Stimulated activated naive CD8-positive, alpha-beta T cell treated with anti-CD3 and anti-CD28 coated beads, Interleukin-15, Interleukin-2, amounts not matched to agents 100 U/mL and 50 U/mL, for 24 hours (primary cell): ENCODE measurements around the gene SPRTN.

Source experiments
- ATAC-seq: fragments of 150-1000 bp; cut with Tn5 transposase; one replicate; pipeline ENCODE4 v1.10.0; 2021
- DNase-seq: peaks from one replicate; pipeline ENCODE4 v3.0.0; 2021

SPRTN gene

DNA sequence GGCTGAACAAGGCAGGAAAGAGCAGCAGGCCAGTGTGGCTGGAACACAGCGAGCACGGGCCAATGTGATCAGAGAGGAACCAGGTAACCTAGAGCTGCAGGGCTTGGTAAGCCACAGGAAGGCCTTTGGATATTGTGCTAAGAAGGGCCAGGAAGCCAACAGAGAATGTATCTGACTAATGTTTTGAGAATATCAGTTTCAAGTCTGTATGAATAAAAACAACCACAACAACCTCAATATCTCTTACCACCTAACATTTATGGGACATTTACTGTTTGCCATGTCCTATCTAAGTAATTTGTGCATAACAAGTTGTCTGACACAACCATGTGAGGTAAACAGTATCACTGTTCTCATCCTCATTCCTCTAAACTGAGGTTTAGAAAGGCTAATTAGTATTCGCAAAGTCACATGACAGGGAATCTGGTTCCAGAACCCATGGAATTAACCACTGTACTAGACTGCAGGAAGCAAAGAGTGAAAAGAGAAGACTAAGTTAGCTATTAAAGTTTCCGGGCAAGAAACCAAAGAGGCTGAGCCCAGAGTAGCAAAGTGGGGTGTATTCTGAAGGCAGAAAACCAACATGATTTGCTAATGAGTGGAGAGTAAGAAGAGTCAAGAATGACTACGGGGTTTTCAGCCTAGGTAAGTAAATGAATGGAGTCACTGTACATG is 38.9 kb downstream of the SPRTN start:
- peak; percentile 11 for DNase-seq
- peak; percentile 78 for ATAC-seq

DNA sequence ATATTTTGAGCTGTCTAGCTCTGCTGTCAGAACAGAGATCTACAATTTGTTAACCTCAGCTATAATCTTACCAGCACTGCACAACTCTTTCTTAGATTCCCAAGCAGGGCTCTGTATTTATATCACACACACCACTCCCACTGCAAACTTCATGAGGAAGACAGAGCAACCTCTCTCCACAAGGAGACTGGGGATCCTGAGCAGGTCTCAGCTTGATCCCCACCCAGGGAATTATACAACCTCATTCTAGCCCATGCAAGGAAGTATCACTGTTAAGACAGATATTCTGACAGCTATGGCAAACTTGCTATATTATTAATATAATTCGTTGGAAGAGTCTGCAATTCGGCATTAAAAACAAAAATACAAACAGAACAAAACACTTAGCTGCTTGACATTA is 43.6 kb downstream of the SPRTN start:
- no peak for ATAC-seq
- no peak for DNase-seq

DNA sequence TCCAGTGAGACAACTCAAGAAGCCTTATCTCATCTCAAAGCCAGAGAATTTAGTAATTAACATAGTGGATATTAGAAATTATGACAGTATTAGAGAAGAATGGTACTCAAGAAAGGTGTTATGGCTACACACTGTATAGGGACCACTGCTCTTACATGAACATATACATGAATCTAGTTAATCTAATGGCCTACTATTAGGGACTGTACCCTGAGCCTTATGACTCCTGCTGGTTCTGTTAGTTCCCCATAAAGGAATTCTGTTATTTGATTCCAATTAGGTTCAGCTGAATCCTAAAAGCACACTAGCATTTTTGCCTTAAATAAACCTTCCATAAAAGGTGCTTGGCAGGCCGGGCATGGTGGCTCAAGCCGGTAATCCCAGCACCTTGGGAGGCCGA is 44.3 kb downstream of the SPRTN start:
- DNase-seq (no peak), ATAC-seq (no peak)

DNA sequence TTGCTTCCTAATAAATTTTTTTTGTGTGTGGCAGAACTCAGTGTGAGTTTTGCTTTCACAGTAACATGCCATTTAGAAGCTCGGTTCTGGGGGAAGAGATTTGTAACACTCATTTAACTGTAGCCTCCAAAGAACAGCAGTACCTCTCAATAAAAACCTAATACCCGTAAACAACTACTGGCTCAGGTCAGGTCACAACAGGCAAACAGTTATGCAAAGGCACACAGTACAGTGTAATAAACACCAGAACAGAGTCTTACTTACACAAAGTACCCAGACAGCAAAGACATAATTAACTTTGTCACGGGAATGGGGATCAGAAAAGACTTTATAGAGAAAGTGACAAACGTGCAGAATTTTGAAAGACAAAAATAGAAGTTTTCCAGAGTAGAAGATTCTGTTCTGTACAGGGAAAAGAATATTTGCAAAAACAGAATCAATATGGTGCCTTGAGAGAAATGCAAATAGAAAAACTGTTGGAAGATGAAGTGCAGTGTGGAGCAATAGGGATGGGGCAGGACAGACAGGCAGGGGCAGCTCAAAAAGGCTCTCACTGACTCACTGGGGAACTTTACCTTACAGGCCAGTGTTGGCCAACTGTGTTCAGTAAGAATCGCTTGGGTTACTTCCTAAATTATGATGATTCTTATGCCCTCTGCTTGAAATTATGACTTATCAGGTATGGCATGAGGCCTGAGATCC is 45.2 kb downstream of the SPRTN start:
- ATAC-seq: no peak
- DNase-seq: no peak

GRCh38 chr1:231384696-231385415 is 46.8 kb downstream of the SPRTN start:
- DNase-seq (no peak), ATAC-seq (no peak)

DNA sequence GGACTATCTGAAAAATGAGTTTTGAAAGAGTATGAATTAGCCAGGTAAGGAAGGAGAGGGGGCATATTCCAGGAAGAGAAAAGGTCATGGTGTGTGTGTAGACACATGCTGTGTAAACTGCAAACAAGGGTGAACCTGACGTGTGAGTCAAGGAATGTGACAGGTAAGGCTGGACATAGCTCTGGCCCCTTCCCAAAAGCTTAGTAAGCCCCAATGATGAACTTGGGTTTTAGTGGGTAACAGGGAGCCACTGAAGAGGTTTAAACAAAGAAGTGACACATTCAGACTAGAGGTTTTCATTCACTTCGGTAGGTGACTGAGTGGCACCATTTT is 47.3 kb downstream of the SPRTN start:
- DNase-seq: no peak
- no peak for ATAC-seq

- ATAC-seq: no peak
- DNase-seq: no peak
Measured at GRCh38 chr1:231386466-231386865, 48.4 kb downstream of the SPRTN start.

GRCh38 chr1:231387770-231388669 is 49.9 kb downstream of the SPRTN start:
- ATAC-seq: no peak
- no peak for DNase-seq

DNA sequence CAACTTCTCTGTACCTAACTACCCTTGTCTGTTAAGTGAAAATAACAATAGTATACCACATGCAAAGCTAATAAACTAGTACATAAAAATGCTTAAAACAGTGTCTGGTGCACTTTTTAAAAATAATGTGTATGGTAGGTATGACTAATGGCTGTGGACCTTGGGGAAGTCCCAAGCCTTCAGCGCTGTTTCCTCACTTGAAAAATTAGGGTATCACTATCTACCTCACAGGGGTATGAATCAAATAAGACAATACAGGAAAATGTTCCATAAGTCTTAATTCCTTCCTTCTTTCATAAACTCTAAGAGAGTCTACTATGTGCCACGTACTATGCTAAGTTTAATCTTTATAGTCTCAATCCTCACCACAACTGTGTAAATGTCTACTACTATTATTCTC is 52.0 kb downstream of the SPRTN start:
- ATAC-seq (peak; percentile 95), DNase-seq (no peak)

- DNase-seq (no peak), ATAC-seq (no peak)
Measured at GRCh38 chr1:231392389-231393131, 54.5 kb downstream of the SPRTN start.

DNA sequence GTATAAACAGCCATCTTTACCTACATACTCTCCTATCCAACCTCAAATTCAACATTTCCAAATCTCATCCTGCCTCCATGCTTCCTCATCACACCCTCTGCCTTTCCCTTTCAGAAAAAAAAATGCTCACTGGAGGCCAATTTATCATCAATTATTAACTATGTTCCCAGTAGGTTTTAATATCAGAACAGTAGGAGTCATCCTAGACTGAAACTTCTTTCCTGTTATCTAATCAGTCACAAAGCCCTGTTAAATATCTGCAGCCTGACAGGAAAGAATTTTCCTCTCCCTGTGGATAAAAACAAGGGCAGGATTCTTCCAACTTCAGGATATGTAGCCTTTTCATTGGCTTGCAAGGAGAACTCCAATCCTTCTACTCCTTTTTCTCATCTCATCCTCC is 55.6 kb downstream of the SPRTN start:
- DNase-seq: no peak
- no peak for ATAC-seq

- ATAC-seq (no peak), DNase-seq (no peak)
Measured at GRCh38 chr1:231395076-231395997, 57.2 kb downstream of the SPRTN start.

- no peak for ATAC-seq
- no peak for DNase-seq
Measured at GRCh38 chr1:231395998-231396390, 57.9 kb downstream of the SPRTN start.

DNA sequence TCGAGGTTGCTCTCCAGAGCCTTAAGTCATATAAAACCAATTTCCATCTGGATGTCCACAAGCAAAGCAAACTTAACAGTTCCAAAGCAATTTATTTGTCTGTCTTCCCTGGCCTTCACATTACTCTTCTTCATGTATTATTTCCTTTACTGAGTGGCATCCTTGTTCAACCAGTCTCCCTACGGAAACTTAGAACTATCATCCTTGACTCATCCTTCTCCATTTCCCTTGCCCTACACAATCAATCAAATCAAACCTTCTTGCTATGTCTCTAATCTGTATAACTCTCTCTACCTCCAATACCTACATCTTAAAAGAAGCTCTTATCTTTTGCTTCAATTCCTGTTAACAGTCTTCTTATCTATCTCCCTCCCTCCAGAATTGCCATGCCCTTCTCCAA is 58.5 kb downstream of the SPRTN start:
- ATAC-seq: no peak

GRCh38 chr1:231397886-231398671 is 60.0 kb downstream of the SPRTN start:
- DNase-seq (no peak), ATAC-seq (no peak)

More for the DNA sequence above, 58.5 kb downstream of the SPRTN start:
- DNase-seq: no peak

GRCh38 chr1:231401478-231401877 is 63.4 kb downstream of the SPRTN start:
- no peak for DNase-seq
- no peak for ATAC-seq

- DNase-seq: no peak
- ATAC-seq: no peak
Measured at GRCh38 chr1:231404318-231404717, 66.2 kb downstream of the SPRTN start.
